COR-L47 (cell line): ENCODE measurements around the gene BEND3.
A peak's percentile ranks its signal among the peaks of the same experiment; 100 is the strongest.

Experiments
- DNase-seq: peaks from one replicate; lab custom pipeline; 2025; lab: John Stamatoyannopoulos, UW

BEND3 gene

GRCh38 chr6:107082045-107082444 is 33.3 kb downstream of the BEND3 start:
- DNase-seq: no peak

GRCh38 chr6:107080036-107080435 is 35.3 kb downstream of the BEND3 start:
- DNase-seq: no peak

GRCh38 chr6:107079429-107079828 is 35.9 kb downstream of the BEND3 start:
- no peak for DNase-seq

GRCh38 chr6:107077710-107078109 is 37.6 kb downstream of the BEND3 start:
- no peak for DNase-seq

- no peak for DNase-seq
Measured at GRCh38 chr6:107075951-107076381, 39.3 kb downstream of the BEND3 start.

- no peak for DNase-seq
Measured at GRCh38 chr6:107070686-107071085, 44.6 kb downstream of the BEND3 start.

- no peak for DNase-seq
Measured at GRCh38 chr6:107069631-107070548, 45.4 kb downstream of the BEND3 start.

GRCh38 chr6:107068691-107069630 is 46.4 kb downstream of the BEND3 start:
- no peak for DNase-seq

- no peak for DNase-seq
Measured at GRCh38 chr6:107066697-107067659, 48.3 kb downstream of the BEND3 start.

- no peak for DNase-seq
Measured at GRCh38 chr6:107064579-107065065, 50.7 kb downstream of the BEND3 start.

- DNase-seq: no peak
Measured at GRCh38 chr6:107062691-107063090, 52.6 kb downstream of the BEND3 start.

GRCh38 chr6:107061125-107062020 is 53.9 kb downstream of the BEND3 start:
- DNase-seq: no peak

GRCh38 chr6:107060704-107061103 is 54.6 kb downstream of the BEND3 start:
- DNase-seq: no peak

- DNase-seq: no peak
Measured at GRCh38 chr6:107059606-107060005, 55.7 kb downstream of the BEND3 start.

GRCh38 chr6:107057679-107058078 is 57.6 kb downstream of the BEND3 start:
- DNase-seq: no peak

- DNase-seq: no peak
Measured at GRCh38 chr6:107056796-107057195, 58.5 kb downstream of the BEND3 start.

GRCh38 chr6:107047807-107048206 is 67.5 kb downstream of the BEND3 start:
- DNase-seq: no peak

GRCh38 chr6:107045826-107046675 is 69.3 kb downstream of the BEND3 start:
- DNase-seq: peak; percentile 65

- no peak for DNase-seq
Measured at GRCh38 chr6:107033126-107033525, 82.2 kb downstream of the BEND3 start.
